KMS-11 (cell line): ENCODE measurements around the gene FNDC3B.

Experiments
- H2AFZ ChIP-seq: fragments of 200-600 bp; sonication (generic); 2 replicates; pipeline ENCODE4 v1.6.1; 2016; ENCODE audit warnings: antibody characterized with exemption, mixed run types, low read depth
- H3K27ac ChIP-seq: fragments of 200-600 bp; sonication (generic); 2 replicates; pipeline ENCODE4 v1.6.1; 2016; ENCODE audit warnings: mild to moderate bottlenecking, mixed run types
- H3K27me3 ChIP-seq: fragments of 200-600 bp; sonication (generic); 2 replicates; pipeline ENCODE4 v1.6.1; 2017; ENCODE audit warnings: mild to moderate bottlenecking, low read depth, mixed run types, moderate library complexity; ENCODE audit not compliant: insufficient read depth
- H3K36me3 ChIP-seq: fragments of 200-600 bp; sonication (generic); 2 replicates; pipeline ENCODE4 v1.6.1; 2017; ENCODE audit warnings: mild to moderate bottlenecking, mixed run types; ENCODE audit not compliant: insufficient read depth
- H3K4me1 ChIP-seq: fragments of 200-600 bp; sonication (generic); 2 replicates; pipeline ENCODE4 v1.6.1; 2016; ENCODE audit warnings: mild to moderate bottlenecking, low read depth, mixed run types; ENCODE audit not compliant: poor library complexity, severe bottlenecking
- H3K4me2 ChIP-seq: fragments of 200-600 bp; sonication (generic); 2 replicates; pipeline ENCODE4 v1.7.0; 2016; ENCODE audit warnings: mild to moderate bottlenecking, mixed run types
- H3K4me3 ChIP-seq: fragments of 200-600 bp; sonication (generic); IDR thresholded peaks from 2 replicates; pipeline ENCODE4 v1.6.1; 2017; ENCODE audit warnings: low read depth, low read length, mixed read lengths; ENCODE audit not compliant: insufficient read depth
- H3K79me2 ChIP-seq: fragments of 200-600 bp; sonication (generic); 2 replicates; pipeline ENCODE4 v1.6.1; 2016; ENCODE audit warnings: low read depth, mixed run types; ENCODE audit not compliant: insufficient read depth
- H3K9ac ChIP-seq: fragments of 200-600 bp; sonication (generic); 2 replicates; pipeline ENCODE4 v1.6.1; 2016; ENCODE audit warnings: mild to moderate bottlenecking, mixed run types
- H4K20me1 ChIP-seq: fragments of 200-600 bp; sonication (generic); 2 replicates; pipeline ENCODE4 v1.6.1; 2016; ENCODE audit warnings: mild to moderate bottlenecking, mixed run types; ENCODE audit not compliant: insufficient read depth
- TF ChIP-seq, protein P1 (sequence below): fragments of 200-600 bp; sonication (generic); conservative IDR thresholded peaks from 2 replicates; pipeline ENCODE4 v1.6.1; 2017; ENCODE audit warnings: low read depth, mild to moderate bottlenecking, antibody characterized with exemption, low read length, moderate library complexity, mixed read lengths

The FNDC3B gene

DNA sequence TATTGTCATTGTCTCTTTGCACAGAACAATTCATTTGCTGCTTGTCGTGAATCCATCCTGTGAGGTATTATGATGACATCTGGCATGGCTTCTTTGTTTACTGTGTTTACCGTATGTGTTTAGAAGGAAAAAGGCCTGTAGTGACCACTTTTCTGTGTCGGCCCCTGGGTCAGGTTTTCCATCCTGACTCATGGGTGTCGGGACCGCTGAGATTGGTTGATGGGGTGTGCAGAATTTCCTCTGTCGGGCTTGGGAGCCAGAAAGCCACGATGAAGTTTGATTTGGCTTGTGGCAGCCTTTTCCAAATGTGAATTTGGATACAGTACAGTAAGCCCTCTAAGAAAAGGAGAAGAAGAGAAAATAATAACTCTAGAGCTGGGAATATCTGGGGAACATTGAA is 113.5 kb downstream of the FNDC3B start:
- no peak overlapping the region for H3K4me3 ChIP-seq
- no peaks in the 10 kb centered on the region for H3K36me3 ChIP-seq
- TF ChIP-seq, protein P1, sequence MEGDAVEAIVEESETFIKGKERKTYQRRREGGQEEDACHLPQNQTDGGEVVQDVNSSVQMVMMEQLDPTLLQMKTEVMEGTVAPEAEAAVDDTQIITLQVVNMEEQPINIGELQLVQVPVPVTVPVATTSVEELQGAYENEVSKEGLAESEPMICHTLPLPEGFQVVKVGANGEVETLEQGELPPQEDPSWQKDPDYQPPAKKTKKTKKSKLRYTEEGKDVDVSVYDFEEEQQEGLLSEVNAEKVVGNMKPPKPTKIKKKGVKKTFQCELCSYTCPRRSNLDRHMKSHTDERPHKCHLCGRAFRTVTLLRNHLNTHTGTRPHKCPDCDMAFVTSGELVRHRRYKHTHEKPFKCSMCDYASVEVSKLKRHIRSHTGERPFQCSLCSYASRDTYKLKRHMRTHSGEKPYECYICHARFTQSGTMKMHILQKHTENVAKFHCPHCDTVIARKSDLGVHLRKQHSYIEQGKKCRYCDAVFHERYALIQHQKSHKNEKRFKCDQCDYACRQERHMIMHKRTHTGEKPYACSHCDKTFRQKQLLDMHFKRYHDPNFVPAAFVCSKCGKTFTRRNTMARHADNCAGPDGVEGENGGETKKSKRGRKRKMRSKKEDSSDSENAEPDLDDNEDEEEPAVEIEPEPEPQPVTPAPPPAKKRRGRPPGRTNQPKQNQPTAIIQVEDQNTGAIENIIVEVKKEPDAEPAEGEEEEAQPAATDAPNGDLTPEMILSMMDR: no peak
- peaks cover 75% of the 10 kb centered on the region for H3K4me1 ChIP-seq
- H4K20me1 ChIP-seq: peaks cover 9% of the 10 kb centered on the region
- H3K27me3 ChIP-seq: no peaks in the 10 kb centered on the region
- no peak overlapping the region for H3K27ac ChIP-seq
- no peak overlapping the region for H2AFZ ChIP-seq
- no peak overlapping the region for H3K4me2 ChIP-seq
- H3K79me2 ChIP-seq: peaks cover 100% of the 10 kb centered on the region
- no peak overlapping the region for H3K9ac ChIP-seq

DNA sequence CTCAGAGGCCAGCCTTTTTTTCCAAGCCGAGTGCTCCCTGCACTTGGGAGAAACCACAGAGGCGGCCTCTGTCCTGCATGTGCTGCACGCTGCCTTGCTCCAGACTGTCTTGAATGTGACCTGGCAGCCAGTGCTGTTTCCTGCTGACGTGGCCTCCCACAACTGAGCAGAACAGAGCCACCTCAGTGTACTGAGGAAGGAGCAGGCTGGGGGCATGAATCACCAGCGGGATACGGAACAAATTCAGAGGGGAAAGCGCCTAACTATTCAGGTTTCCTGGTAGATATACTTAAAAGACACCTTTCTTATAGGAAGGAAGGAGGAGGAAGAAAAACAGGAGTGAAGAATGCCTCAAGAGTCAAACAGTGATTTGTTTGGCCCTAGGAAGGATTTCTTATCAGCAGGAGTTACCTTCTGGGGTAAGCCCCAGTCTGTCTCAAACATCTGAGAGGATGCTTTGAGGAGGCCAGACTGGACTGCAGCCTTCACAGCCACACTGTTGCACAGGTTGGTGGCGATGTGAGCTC is 114.0 kb downstream of the FNDC3B start:
- Histone ChIP-seq H2AFZ (no peak overlapping the region), H3K4me1 (peaks cover 70% of the 10 kb centered on the region), H3K79me2 (peaks cover 100% of the 10 kb centered on the region), H3K27ac (no peak overlapping the region), H3K27me3 (no peaks in the 10 kb centered on the region), H3K4me3 (no peak overlapping the region), H4K20me1 (peaks cover 9% of the 10 kb centered on the region), H3K36me3 (no peaks in the 10 kb centered on the region), H3K9ac (no peak overlapping the region), H3K4me2 (no peak overlapping the region)
- TF ChIP-seq, protein P1: no peak

DNA sequence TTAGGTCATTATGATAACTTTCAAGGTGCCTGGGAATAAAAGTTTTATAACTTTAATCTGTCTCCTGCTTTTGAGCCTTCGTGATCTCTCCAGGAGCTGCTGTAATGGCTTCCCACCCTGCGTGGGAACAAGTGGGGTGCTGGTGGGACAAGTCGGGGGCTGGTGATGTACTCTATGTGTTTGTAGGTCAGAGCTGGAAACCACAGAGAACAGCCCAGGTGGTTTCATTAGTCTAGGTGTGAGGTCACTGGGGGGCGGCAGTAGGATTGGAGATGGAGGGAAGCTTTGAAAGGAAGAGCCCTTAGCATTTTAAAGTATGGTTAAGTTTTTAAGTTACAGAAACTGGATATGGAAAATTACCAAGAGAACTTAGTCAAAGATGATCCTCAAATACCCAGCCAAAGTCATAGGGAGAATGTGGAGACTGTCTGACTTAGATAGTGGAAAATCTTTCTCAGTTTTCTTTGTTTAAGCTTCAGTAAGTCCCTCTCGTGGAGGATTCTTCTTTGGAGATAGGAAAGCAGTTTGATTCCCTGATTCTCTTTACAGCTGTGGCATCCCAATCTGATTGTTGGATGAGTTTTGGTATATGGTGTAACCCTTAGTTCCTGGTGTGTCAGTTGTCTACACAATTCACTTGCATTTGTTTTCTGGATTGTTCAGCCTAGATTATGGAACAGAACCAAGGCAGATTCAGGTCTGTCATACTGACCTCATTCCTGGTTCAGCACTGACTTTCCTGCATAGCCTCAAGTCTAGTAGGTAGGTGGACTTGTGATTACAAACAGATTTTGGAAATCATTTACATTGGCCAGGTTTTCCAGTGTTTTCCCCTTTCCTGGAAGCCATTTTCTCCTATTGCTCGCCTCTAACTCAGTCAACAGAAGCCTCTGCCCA is 115.6 kb downstream of the FNDC3B start:
- Histone ChIP-seq H3K4me1 (peaks cover 62% of the 10 kb centered on the region), H3K36me3 (no peaks in the 10 kb centered on the region), H3K4me3 (no peak overlapping the region), H3K9ac (no peak overlapping the region), H3K27ac (no peak overlapping the region), H3K79me2 (peaks cover 100% of the 10 kb centered on the region), H4K20me1 (peaks cover 9% of the 10 kb centered on the region; the same call in 1 of the 2 replicates), H3K27me3 (no peaks in the 10 kb centered on the region), H2AFZ (no peak overlapping the region), H3K4me2 (peak overlapping the region; percentile 15; the same call in 1 of the 2 replicates)
- TF ChIP-seq, protein P1: no peak

DNA sequence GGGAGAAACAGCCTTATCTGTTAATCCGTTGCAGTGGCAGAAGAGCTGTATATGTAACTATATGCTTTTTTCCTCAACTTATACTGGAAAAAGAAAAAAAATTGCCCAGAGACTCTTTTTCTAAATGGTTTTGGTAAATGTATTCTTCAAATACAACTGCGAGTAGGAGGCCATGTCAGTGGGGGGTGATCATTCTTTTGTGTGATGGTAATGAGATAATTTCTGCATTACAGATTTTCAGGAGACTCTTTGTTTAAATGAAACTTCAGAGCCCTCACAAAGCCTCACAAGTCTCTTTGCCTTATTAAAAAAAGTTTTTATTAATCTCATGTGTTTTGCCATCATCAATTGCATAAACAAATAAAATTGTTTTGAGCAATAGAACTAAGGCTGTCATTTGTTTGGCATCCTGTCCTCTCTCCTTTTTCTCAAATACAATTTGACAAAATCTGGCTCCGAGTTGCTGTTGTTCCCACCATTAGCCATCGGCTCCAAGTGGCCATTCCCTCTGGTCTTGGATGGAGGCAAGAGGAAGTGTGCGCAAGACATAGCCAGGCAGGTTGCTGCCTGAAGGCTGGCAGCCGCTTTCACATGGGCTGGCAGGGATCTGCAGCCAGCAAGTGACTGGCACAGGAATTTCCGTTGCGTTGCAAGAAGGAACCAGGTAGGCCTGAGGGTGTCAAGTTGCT is 116.7 kb downstream of the FNDC3B start:
- H4K20me1 ChIP-seq: peaks cover 9% of the 10 kb centered on the region; the same call in 1 of the 2 replicates
- no peak overlapping the region for H3K4me3 ChIP-seq
- no peak overlapping the region for H3K9ac ChIP-seq
- peaks cover 98% of the 10 kb centered on the region for H3K79me2 ChIP-seq
- TF ChIP-seq, protein P1: no peak
- no peaks in the 10 kb centered on the region for H3K36me3 ChIP-seq
- H3K27me3 ChIP-seq: no peaks in the 10 kb centered on the region
- no peak overlapping the region for H2AFZ ChIP-seq
- H3K27ac ChIP-seq: no peak overlapping the region
- H3K4me2 ChIP-seq: no peak overlapping the region
- peaks cover 61% of the 10 kb centered on the region for H3K4me1 ChIP-seq
